Muscle layer of duodenum (tissue), 2 donors: ENCODE measurements around the gene CBLN3.
"Not testable (repeated sequence)": the region's sequence is repeated elsewhere in the genome, so short reads cannot be mapped to it uniquely, and the experiment has no call there.

ENCODE experiments used
- H3K27ac ChIP-seq: one replicate; pipeline ENCODE4 v1.7.0; 2013; ENCODE audit warnings: mild to moderate bottlenecking, low read length
- H3K27me3 ChIP-seq: one replicate; pipeline ENCODE4 v1.7.0; 2013; ENCODE audit warnings: low read depth, mild to moderate bottlenecking, control low read depth, low read length
- H3K36me3 ChIP-seq, 2 donors: one replicate each; pipeline ENCODE4 v1.7.0; 2013; ENCODE audit warnings: low read length in 2 of 2, control low read depth in 1 of 2, mild to moderate bottlenecking in 1 of 2; ENCODE audit not compliant: insufficient read depth in 2 of 2, control insufficient read depth in 1 of 2
- H3K4me1 ChIP-seq, 2 donors: one replicate each; pipeline ENCODE4 v1.7.0; 2013; ENCODE audit warnings: low read length in 2 of 2, mild to moderate bottlenecking in 2 of 2, control low read depth in 1 of 2, moderate library complexity in 1 of 2; ENCODE audit not compliant: insufficient read depth in 2 of 2, control insufficient read depth in 1 of 2
- H3K4me3 ChIP-seq, 2 donors: one replicate each; pipeline ENCODE4 v1.7.0; 2013; ENCODE audit warnings: low read length in 2 of 2, low read depth in 1 of 2, mild to moderate bottlenecking in 1 of 2
- H3K9me3 ChIP-seq, 2 donors: one replicate each; pipeline ENCODE4 v1.7.0; 2013; ENCODE audit warnings: low read length in 2 of 2, control low read depth in 1 of 2, mild to moderate bottlenecking in 1 of 2; ENCODE audit not compliant: control insufficient read depth in 1 of 2
- donor health status: healthy.

The CBLN3 gene

DNA sequence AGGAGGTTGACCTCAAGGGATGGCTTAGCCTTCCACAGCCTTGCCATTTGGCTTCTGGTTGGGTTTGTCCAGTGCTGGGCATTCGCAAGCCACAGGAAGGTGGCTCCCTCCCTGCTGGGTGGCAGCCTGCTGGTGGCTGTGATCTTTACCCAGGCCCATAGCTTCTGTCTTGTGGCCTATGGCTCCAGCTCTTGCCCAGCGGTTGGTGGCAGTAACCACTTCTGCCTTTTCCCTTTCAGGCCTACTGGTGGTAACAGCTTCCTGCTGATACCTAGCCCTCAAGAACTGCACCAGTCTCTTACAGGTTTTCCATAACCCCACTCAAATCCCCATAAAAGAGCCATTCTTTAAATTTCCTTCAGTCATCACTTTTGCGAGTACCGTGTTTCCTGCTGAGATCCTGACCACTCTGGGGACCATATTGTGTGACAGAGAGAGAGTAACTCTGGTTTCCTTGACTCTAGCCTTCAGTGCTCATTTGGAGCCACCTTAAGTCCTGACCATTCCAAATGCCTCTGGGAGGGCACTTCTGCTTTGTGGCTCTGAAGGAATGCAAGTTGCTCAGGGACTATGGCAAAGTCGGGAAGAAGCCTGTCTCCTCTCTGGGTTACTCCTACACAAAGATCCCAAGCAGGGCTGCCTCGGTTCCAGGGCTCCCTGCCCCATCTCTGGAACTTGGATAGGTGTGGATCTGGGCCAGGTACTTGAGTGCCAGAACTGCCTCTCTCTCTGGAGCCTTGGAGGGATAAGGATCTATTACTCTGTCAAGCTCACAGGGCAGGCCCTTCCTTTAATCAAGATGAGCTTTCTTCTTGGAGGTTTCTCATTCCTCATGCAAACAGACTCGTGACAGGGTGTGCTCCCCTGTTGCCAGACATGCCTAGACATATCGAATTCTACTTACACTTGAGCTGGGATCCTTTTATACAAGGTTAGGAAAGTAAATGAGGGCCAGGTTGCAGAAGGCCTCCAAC, 33.6 kb downstream of the CBLN3 start:
- no peak overlapping the region for H3K4me3 ChIP-seq
- H3K27me3 ChIP-seq, result no peaks in the 10 kb centered on the region
- no peak overlapping the region for H3K27ac ChIP-seq
- H3K4me1 ChIP-seq, result peaks cover 0 to 24% of the 10 kb centered on the region in 2 donors
- H3K9me3 ChIP-seq, result no peaks in the 10 kb centered on the region
- no peaks in the 10 kb centered on the region for H3K36me3 ChIP-seq

DNA sequence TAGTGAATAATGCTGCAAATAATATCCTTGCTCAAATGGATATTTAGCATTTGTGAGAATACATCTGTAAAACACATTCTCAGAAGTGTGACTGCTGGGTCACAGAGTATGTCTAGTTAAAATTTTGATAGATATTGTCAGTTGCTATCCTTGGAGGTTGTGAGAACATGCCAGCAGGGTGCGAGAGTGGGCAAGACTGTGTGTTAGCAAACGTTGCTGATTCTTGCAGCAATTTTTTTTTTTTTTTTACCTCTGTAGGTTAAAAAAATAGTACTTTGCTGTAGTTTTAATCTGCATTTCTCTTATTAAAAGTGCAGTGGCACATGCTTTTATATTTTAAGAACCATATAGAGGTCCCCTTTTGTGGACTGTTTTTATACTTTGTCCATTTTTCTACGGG, 35.2 kb downstream of the CBLN3 start:
- Histone ChIP-seq H3K4me3 (no peak overlapping the region), H3K27ac (no peak overlapping the region), H3K9me3 (no peaks in the 10 kb centered on the region), H3K4me1 (peaks cover 0 to 11% of the 10 kb centered on the region in 2 donors), H3K36me3 (no peaks in the 10 kb centered on the region), H3K27me3 (no peaks in the 10 kb centered on the region)

DNA sequence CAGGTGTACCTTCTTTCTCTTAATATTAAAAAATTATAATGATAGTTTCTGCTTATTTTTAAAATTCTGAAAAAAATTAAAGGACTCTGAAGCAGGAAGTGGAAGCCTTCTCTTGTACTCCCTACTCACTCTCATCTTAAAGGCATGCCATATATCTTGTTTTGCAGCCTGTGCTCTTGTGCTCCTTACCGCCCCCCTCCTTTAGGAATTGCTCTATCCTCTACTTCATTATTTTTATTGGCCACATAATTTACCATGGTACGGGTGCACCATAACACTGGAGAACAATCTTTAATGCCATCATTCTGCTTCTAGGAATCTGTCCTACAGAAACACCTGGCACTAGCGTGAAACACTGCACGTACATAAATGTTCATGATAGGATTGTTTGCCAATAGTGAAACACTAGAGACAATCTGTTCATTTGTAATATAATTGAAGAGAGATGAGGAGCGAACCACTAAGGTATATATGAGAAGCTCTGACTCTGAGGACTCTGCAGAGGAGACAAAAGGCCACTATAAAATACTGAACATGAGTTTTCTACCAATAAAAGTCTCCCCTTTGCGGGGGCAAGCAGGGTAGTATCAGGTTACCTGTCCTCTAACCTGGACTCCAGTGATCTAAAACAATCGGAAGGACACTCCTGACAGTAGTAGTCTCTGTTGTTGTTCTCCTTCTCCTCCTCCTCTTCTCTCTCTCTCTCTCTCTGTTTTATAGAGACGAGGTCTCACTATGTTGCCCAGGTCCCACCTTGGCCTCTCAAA, 37.0 kb downstream of the CBLN3 start:
- H3K4me3 ChIP-seq, result no peak overlapping the region
- H3K9me3 ChIP-seq, result no peaks in the 10 kb centered on the region
- no peaks in the 10 kb centered on the region for H3K27me3 ChIP-seq
- H3K4me1 ChIP-seq, result no peaks in the 10 kb centered on the region
- H3K36me3 ChIP-seq, result no peaks in the 10 kb centered on the region
- no peak overlapping the region for H3K27ac ChIP-seq

DNA sequence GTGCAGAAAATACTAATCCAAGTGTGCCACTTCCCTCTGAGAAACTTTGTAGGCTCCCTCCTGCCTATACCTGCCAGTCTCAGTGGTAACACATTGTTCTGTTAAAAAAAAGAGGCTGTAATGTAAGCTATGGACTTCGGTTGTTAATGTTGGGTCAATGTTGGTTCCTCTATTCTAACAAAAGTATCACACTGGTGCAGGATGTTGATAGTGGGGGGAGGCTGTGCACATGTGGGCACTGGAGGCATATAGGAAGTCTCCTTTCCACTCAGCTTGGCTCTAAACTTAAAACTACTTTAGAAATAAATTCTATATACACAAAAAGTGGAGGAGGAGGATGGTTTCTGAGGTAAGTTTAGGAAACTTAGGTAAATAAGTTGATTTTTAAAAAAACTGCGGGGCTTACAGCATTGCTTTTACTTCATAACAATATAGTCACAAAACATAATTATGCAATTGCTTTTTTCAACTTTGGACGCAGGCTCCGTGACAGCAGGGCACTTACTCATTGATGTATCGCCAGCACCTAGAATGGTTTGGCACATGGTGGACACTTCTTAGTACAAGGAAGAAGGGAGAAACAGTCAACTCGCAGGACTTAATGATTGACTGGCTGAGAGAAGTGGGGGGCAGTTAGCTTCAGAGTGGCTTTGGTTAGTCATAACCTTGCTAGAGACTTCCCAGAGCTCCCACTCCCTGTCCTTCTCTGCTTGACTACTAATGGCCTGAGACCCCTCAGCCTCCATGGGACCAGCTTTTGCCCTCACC, 38.6 kb downstream of the CBLN3 start:
- Histone ChIP-seq H3K9me3 (no peaks in the 10 kb centered on the region), H3K36me3 (no peaks in the 10 kb centered on the region), H3K4me1 (no peaks in the 10 kb centered on the region), H3K27ac (no peak overlapping the region), H3K27me3 (no peaks in the 10 kb centered on the region), H3K4me3 (no peak overlapping the region)

DNA sequence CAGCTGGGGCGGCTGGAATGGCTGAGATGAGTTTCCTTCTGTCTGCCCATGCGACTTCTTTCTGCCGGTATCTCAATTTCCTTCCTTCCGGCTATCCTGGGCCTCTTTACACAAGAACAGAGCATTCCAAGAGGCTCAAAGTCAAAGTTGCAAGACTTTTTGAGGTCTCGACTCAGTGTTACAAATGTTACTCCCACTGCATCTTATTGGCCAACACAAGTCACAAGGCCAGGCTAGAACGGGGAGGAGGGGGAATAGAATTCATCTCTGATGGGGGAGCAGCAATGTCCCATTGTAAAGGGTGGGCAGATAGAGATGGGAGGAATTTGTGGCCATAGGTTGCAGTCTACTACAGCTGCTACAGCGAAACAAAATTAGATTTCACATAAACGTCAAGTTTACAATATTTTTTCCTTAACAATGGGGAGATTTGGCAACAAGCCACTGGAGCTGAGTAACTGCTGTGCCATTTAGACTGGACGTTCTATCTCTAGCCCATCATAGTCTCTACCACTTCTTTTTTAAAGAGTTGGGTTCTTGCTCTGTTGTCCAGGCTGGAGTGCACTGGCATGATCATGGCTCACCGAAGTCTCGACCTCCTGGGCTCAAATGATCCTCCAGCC, 40.1 kb downstream of the CBLN3 start:
- H3K4me1 ChIP-seq, result no peaks in the 10 kb centered on the region
- H3K27ac ChIP-seq, result no peak overlapping the region
- no peak overlapping the region for H3K4me3 ChIP-seq
- no peaks in the 10 kb centered on the region for H3K36me3 ChIP-seq
- no peaks in the 10 kb centered on the region for H3K27me3 ChIP-seq
- no peaks in the 10 kb centered on the region for H3K9me3 ChIP-seq

DNA sequence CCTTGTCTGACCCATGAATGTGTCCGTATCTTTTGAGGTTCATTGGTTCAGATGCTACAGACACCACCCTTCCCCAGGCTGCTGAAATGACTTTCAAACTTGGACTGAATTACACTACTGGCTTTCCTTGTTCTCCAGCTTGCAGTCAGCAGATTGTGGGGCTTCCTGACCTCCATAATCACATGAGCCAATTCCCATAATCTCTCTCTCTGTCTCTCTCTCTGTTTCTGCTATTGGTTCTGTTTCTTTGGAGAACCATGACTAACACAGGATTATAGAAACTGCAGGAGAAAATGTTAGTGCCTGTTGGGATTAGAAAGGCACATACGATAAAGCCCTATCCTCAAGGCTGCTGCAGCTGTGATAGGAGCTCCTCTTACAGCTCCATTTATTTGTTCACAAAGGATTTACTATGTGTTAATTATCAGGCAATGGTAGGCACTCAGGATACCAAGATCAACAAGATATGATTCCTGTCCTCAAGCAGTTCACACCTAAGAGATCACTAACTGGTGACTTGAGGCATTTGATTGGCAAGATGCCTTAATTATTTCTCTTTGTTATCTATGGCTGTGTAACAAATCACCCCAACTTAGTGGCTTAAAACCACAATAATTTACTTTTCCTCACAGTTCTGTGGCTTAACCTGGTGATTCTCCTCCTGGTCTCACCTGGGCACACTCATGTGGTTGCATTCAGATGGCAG, 40.8 kb downstream of the CBLN3 start:
- Histone ChIP-seq H3K27me3 (no peaks in the 10 kb centered on the region), H3K4me1 (no peaks in the 10 kb centered on the region), H3K27ac (no peak overlapping the region)

DNA sequence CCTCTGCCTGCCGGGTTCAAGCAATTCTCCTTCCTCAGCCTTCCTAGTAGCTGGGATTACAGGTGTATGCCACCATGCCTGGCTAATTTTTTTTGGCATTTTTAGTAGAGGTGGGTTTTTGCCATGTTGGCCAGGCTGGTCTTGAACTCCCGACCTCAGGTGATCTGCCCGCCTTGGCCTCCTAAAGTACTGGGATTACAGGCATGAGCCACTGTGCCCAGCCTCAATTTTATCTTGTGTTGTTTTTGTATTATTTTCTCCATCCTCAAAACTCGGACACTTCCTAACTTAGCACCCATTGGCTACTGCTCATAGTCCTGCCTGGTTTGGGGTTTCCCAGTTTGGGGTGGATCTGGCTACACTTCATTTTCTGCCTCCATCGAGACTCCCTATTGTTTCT, 41.9 kb downstream of the CBLN3 start:
- H3K27me3 ChIP-seq, H3K36me3 ChIP-seq, H3K4me3 ChIP-seq, H3K9me3 ChIP-seq, H3K27ac ChIP-seq, H3K4me1 ChIP-seq: not testable (repeated sequence)

More for the DNA sequence above, 40.8 kb downstream of the CBLN3 start:
- Histone ChIP-seq H3K9me3 (no peaks in the 10 kb centered on the region), H3K4me3 (no peak overlapping the region), H3K36me3 (no peaks in the 10 kb centered on the region)

DNA sequence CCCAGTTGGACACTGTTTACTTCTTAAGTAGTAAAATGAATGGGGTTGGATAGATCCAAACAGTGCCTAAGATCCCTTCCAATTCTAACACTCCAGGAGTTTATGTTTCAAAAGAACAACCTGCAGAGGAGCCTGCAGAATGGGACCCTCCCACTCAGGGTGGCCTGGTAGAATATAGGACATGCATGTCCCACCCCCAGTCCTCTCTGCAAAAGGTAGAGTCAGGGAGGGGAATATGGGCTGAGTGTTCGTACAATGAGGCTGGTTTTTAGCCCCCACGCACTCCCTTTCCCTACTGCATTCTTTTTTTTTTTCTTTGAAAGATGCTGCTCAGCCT, 42.5 kb downstream of the CBLN3 start:
- H3K27ac ChIP-seq, result no peak overlapping the region
- H3K36me3 ChIP-seq, result no peaks in the 10 kb centered on the region
- no peaks in the 10 kb centered on the region for H3K4me1 ChIP-seq
- no peaks in the 10 kb centered on the region for H3K9me3 ChIP-seq
- H3K27me3 ChIP-seq, result no peaks in the 10 kb centered on the region
- no peak overlapping the region for H3K4me3 ChIP-seq

DNA sequence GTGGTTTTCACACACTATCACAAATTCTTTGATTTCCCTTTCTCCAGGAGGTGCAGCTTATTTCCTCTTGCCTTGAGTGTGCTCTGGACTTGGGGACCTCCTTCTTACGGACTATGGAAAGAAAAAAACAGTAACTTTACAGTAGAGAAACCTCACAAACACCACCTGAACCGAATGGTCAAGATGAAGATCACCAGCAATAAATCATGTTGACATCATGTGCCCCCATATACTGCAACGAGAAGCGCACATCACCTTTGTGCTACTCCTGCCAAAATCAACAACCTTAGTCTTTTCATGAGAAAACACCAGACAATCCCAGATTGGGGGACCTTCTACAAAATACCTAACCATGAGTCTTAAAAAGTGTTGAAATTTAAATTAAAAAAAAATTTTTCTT, 43.9 kb downstream of the CBLN3 start:
- Histone ChIP-seq H3K4me1 (no peaks in the 10 kb centered on the region), H3K4me3 (no peak overlapping the region), H3K9me3 (no peaks in the 10 kb centered on the region), H3K36me3 (no peaks in the 10 kb centered on the region), H3K27me3 (no peaks in the 10 kb centered on the region), H3K27ac (no peak overlapping the region)

DNA sequence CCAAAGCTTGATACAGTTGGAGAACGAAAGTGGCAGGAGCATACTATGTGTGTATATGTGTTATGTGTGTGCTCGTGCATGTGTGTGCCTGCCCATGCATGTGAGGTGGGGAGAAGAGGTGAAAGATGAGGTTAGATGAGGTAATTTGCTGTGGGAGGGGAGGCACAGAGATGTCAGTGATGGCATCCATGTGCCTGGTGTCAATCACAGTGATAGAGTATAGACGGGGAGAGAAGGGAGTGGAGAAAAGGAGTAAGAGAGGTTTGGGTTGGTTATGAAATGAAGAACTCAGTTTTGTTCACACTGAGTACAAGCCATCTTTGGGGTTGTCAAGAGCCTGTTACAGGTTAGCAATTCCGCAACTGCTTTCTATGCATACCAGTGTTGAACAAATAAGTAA, 45.3 kb downstream of the CBLN3 start:
- H3K4me3 ChIP-seq, result no peak overlapping the region
- H3K27ac ChIP-seq, result no peak overlapping the region
- no peaks in the 10 kb centered on the region for H3K36me3 ChIP-seq
- no peaks in the 10 kb centered on the region for H3K9me3 ChIP-seq
- H3K27me3 ChIP-seq, result no peaks in the 10 kb centered on the region
- H3K4me1 ChIP-seq, result no peaks in the 10 kb centered on the region
